Nephron (organoid): ENCODE data around the gene DNAJB12.
"Not testable (repeated sequence)": the region's sequence is repeated elsewhere in the genome, so short reads cannot be mapped to it uniquely, and the experiment has no call there.

Source experiments
- H3K27ac Mint-ChIP-seq, 3 experiments: 2 replicates each; pipeline ENCODE4 v1.8.0; 2020; ENCODE audit warnings: mixed read lengths in 3 of 3, mild to moderate bottlenecking in 2 of 3, moderate library complexity in 1 of 3
- H3K27me3 Mint-ChIP-seq: 2 replicates; pipeline ENCODE4 v1.8.0; 2021; ENCODE audit warnings: low read depth, mild to moderate bottlenecking, moderate library complexity, mixed read lengths
- H3K36me3 Mint-ChIP-seq: 2 replicates; pipeline ENCODE4 v1.8.0; 2020; ENCODE audit warnings: low read depth, mixed read lengths
- H3K4me1 Mint-ChIP-seq: 2 replicates; pipeline ENCODE4 v1.8.0; 2020; ENCODE audit warnings: mixed read lengths
- H3K4me3 Mint-ChIP-seq, 3 experiments: 2 replicates each; pipeline ENCODE4 v1.8.0; 2020; ENCODE audit warnings: mild to moderate bottlenecking in 3 of 3, mixed read lengths in 3 of 3, moderate library complexity in 2 of 3
- H3K9me3 Mint-ChIP-seq: 2 replicates; pipeline ENCODE4 v1.8.0; 2020; ENCODE audit warnings: mixed read lengths
- CTCF ChIP-seq, 3 experiments: fragments of 200-600 bp; sonication (generic); IDR thresholded peaks; one replicate each; pipeline ENCODE4 v1.5.0; 2021; ENCODE audit warnings: antibody characterized with exemption in 3 of 3; ENCODE audit not compliant: unreplicated experiment in 3 of 3

DNAJB12 gene

GRCh38 chr10:72298592-72299519 lies 55.9 kb downstream of the DNAJB12 start:
- Mint-ChIP-seq H3K27ac (peak overlapping the region; percentile 88 to 96 (median 93)), H3K36me3 (no peaks in the 10 kb centered on the region), H3K4me3 (peak overlapping the region; percentile 15 to 80 (median 78)), H3K9me3 (peaks cover 3% of the 10 kb centered on the region), H3K4me1 (peaks cover 9% of the 10 kb centered on the region), H3K27me3 (peaks cover 5% of the 10 kb centered on the region)
- no peak for TF ChIP-seq CTCF (IDR thresholded peaks at IDR 0.05; ENCODE audit: unreplicated experiment in 3 of 3)

- peaks cover 9% of the 10 kb centered on the region for H3K4me1 Mint-ChIP-seq
- H3K36me3 Mint-ChIP-seq = no peaks in the 10 kb centered on the region
- H3K4me3 Mint-ChIP-seq = peak overlapping the region; percentile 78 to 80 (median 80)
- peaks cover 3% of the 10 kb centered on the region for H3K9me3 Mint-ChIP-seq
- no peak for TF ChIP-seq CTCF (IDR thresholded peaks at IDR 0.05; ENCODE audit: unreplicated experiment in 3 of 3)
- peaks cover 5% of the 10 kb centered on the region for H3K27me3 Mint-ChIP-seq
- H3K27ac Mint-ChIP-seq = peak overlapping the region; percentile 88 to 96 (median 93)
These were observed 56.7 kb downstream of the DNAJB12 start for GRCh38 chr10:72297805-72298591.

- Mint-ChIP-seq H3K36me3 (no peaks in the 10 kb centered on the region), H3K4me1 (peaks cover 9% of the 10 kb centered on the region), H3K9me3 (peaks cover 3% of the 10 kb centered on the region), H3K27ac (peak overlapping the region; percentile 88 to 96 (median 93)), H3K27me3 (peaks cover 5% of the 10 kb centered on the region), H3K4me3 (peak overlapping the region; percentile 78 to 80 (median 80))
- TF ChIP-seq CTCF (IDR thresholded peaks at IDR 0.05; ENCODE audit: unreplicated experiment in 3 of 3) = no peak
These were observed 57.4 kb downstream of the DNAJB12 start for GRCh38 chr10:72297281-72297804.

GRCh38 chr10:72296829-72297280 lies 57.9 kb downstream of the DNAJB12 start:
- H3K27me3 Mint-ChIP-seq, H3K4me1 Mint-ChIP-seq, H3K9me3 Mint-ChIP-seq, H3K36me3 Mint-ChIP-seq: not testable (repeated sequence)
- Mint-ChIP-seq H3K27ac (peak overlapping the region in 2 of 3 experiments; percentile 88 to 96), H3K4me3 (peak overlapping the region; percentile 78 to 80 (median 80))

- no peak for TF ChIP-seq CTCF (IDR thresholded peaks at IDR 0.05; ENCODE audit: unreplicated experiment in 3 of 3)
- peak overlapping the region in 2 of 3 experiments; percentile 73 to 81 for H3K4me3 Mint-ChIP-seq
- H3K27me3 Mint-ChIP-seq = peaks cover 5% of the 10 kb centered on the region
- peaks cover 9% of the 10 kb centered on the region for H3K4me1 Mint-ChIP-seq
- no peaks in the 10 kb centered on the region for H3K9me3 Mint-ChIP-seq
- peak overlapping the region in 2 of 3 experiments; percentile 12 to 44 for H3K27ac Mint-ChIP-seq
- no peaks in the 10 kb centered on the region for H3K36me3 Mint-ChIP-seq
These were observed 59.3 kb downstream of the DNAJB12 start for GRCh38 chr10:72295330-72295910.
